ENCODE data around the gene PRND. TPM values are rescaled to one million over a fixed set of nuclear protein-coding genes. Genes with fewer than 3 reads are reported as not detected.

The PRND gene
- polyA plus RNA-seq, 2 donors, result not detected

DNA sequence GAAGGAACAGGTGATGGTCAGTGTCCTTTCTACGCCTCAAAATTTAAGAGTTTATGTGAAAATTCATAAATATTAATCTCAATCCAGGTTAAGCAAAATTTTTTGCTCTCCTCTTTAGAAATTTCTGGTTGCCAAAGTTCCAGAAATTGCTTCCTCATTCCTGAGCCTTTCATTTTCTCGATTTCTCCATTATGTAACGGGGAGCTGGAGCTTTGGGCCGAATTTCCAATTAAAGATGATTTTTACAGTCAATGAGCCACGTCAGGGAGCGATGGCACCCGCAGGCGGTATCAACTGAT lies 35.8 kb upstream of the PRND start:
- H3K36me3 ChIP-seq (ENCODE audit: control insufficient read depth in 2 of 2, insufficient read depth in 2 of 2, low read length in 1 of 2), result no peaks in the 10 kb centered on the region
- no peaks in the 10 kb centered on the region for H3K27me3 ChIP-seq (ENCODE audit: control insufficient read depth in 1 of 2, insufficient read depth in 2 of 2, low read length in 2 of 2)
- peak overlapping the region; percentile 80 to 81 for H3K4me3 ChIP-seq (ENCODE audit: low read depth in 1 of 2, low read length in 2 of 2)
- peak overlapping the region; percentile 97 to 99 for H3K27ac ChIP-seq (ENCODE audit: low read depth in 2 of 2, low read length in 1 of 2)
- peaks cover 0 to 4% of the 10 kb centered on the region in 2 donors for H3K4me1 ChIP-seq (ENCODE audit: control insufficient read depth in 2 of 2, insufficient read depth in 2 of 2, low read length in 1 of 2)
- 7 to 8% methylated on average over 8 of the region's 8 CpGs for WGBS, 2 donors
- no peaks in the 10 kb centered on the region for H3K9me3 ChIP-seq (ENCODE audit: control insufficient read depth in 2 of 2, insufficient read depth in 1 of 2, low read depth in 1 of 2, low read length in 1 of 2)

DNA sequence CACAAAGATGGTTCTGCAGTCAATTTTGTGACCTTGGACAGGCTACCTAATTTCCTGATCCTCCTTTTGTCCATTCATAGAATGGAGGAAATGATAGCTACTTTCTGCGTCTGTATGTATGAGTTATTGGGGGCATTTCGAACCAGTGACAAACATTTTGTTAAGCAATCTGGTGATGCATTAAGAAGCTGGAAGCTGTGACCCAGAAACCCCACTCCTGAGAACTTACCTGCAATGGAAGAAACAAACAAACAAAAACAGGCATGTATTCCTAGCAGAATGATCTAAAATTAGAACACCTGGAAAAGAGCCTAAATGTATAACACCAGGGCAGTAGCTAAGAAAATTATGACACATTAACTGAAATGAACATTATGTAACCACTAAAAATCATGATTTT lies 33.4 kb upstream of the PRND start:
- Histone ChIP-seq H3K27me3 (ENCODE audit: control insufficient read depth in 1 of 2, insufficient read depth in 2 of 2, low read length in 2 of 2) (no peaks in the 10 kb centered on the region), H3K4me1 (ENCODE audit: control insufficient read depth in 2 of 2, insufficient read depth in 2 of 2, low read length in 1 of 2) (peaks cover 0 to 4% of the 10 kb centered on the region in 2 donors), H3K27ac (ENCODE audit: low read depth in 2 of 2, low read length in 1 of 2) (no peak overlapping the region), H3K4me3 (ENCODE audit: low read depth in 1 of 2, low read length in 2 of 2) (no peak overlapping the region), H3K36me3 (ENCODE audit: control insufficient read depth in 2 of 2, insufficient read depth in 2 of 2, low read length in 1 of 2) (no peaks in the 10 kb centered on the region), H3K9me3 (ENCODE audit: control insufficient read depth in 2 of 2, insufficient read depth in 1 of 2, low read depth in 1 of 2, low read length in 1 of 2) (no peaks in the 10 kb centered on the region)
- 44 to 59% methylated on average over 2 of the region's 2 CpGs for WGBS, 2 donors

DNA sequence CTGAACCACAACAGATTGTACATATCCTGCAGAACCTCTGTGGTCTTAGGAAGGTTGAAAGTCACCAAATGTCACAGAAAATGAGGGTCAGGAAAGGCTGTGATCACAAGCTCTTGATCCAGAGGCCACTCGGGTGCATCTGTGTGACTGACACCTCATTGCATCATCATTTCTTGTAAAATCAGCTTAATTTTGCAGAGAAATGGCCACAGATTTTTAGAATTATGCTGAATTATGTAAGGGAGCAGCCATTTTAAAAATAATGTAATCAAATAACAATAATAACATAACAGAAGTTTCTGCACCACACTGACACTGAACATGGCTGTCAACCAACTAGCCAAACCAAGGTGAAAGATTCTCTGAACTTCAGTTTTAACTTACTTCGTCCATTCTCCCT lies 32.5 kb upstream of the PRND start:
- no peaks in the 10 kb centered on the region for H3K27me3 ChIP-seq (ENCODE audit: control insufficient read depth in 1 of 2, insufficient read depth in 2 of 2, low read length in 2 of 2)
- H3K4me3 ChIP-seq (ENCODE audit: low read depth in 1 of 2, low read length in 2 of 2), result no peak overlapping the region
- H3K36me3 ChIP-seq (ENCODE audit: control insufficient read depth in 2 of 2, insufficient read depth in 2 of 2, low read length in 1 of 2), result no peaks in the 10 kb centered on the region
- WGBS, 2 donors, result 36 to 58% methylated on average over 2 of the region's 2 CpGs
- no peaks in the 10 kb centered on the region for H3K9me3 ChIP-seq (ENCODE audit: control insufficient read depth in 2 of 2, insufficient read depth in 1 of 2, low read depth in 1 of 2, low read length in 1 of 2)
- H3K27ac ChIP-seq (ENCODE audit: low read depth in 2 of 2, low read length in 1 of 2), result no peak overlapping the region
- peaks cover 0 to 4% of the 10 kb centered on the region in 2 donors for H3K4me1 ChIP-seq (ENCODE audit: control insufficient read depth in 2 of 2, insufficient read depth in 2 of 2, low read length in 1 of 2)

DNA sequence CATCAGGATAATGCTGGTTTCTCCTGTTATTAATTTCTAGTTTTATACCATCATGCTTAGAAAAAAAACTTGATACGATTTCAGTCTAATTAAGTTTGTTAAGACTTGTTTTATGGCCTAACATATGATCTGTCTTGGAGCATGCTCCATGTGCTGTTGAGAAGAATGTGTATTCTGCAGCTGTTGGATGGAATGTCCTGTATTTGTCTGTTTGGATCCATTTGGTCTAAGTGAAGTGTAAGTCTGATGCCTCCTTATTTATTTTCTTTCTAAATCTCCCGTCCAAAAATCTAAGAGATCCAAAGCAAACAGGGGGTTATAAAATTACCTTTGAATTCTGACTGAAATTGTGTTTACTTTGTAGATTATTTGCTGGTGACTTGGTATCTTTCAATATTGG lies 30.0 kb upstream of the PRND start:
- Histone ChIP-seq H3K27me3 (ENCODE audit: control insufficient read depth in 1 of 2, insufficient read depth in 2 of 2, low read length in 2 of 2) (no peaks in the 10 kb centered on the region), H3K4me1 (ENCODE audit: control insufficient read depth in 2 of 2, insufficient read depth in 2 of 2, low read length in 1 of 2) (no peaks in the 10 kb centered on the region), H3K4me3 (ENCODE audit: low read depth in 1 of 2, low read length in 2 of 2) (no peak overlapping the region), H3K9me3 (ENCODE audit: control insufficient read depth in 2 of 2, insufficient read depth in 1 of 2, low read depth in 1 of 2, low read length in 1 of 2) (no peaks in the 10 kb centered on the region), H3K36me3 (ENCODE audit: control insufficient read depth in 2 of 2, insufficient read depth in 2 of 2, low read length in 1 of 2) (no peaks in the 10 kb centered on the region), H3K27ac (ENCODE audit: low read depth in 2 of 2, low read length in 1 of 2) (no peak overlapping the region)
- WGBS, 2 donors, result 26 to 38% methylated on average over 2 of the region's 2 CpGs

DNA sequence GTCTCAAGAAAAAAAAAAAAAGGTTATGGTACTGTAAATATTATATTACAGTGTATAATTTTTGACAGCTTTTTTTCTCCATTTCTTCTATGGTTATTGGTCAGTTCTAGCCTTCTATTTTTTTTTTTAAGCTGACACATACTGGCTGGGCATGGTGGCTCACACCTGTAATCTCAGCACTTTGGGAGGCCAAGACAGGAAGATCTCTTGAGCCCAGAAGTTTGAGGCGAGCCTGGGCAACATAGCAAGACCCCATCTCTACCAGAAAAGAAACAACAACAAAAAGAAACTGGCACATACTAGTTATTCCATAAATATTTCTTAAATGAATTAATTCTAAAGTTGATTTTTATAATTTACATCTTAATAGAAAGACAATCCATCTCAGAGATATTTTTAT lies 27.6 kb upstream of the PRND start:
- H3K4me3 ChIP-seq (ENCODE audit: low read depth in 1 of 2, low read length in 2 of 2), result no peak overlapping the region
- H3K27ac ChIP-seq (ENCODE audit: low read depth in 2 of 2, low read length in 1 of 2), result no peak overlapping the region
- peaks cover 0 to 2% of the 10 kb centered on the region in 2 donors for H3K4me1 ChIP-seq (ENCODE audit: control insufficient read depth in 2 of 2, insufficient read depth in 2 of 2, low read length in 1 of 2)
- WGBS, 2 donors, result 98 to 100% methylated on average over 1 of the region's 1 CpG
- H3K9me3 ChIP-seq (ENCODE audit: control insufficient read depth in 2 of 2, insufficient read depth in 1 of 2, low read depth in 1 of 2, low read length in 1 of 2), result no peaks in the 10 kb centered on the region
- no peaks in the 10 kb centered on the region for H3K27me3 ChIP-seq (ENCODE audit: control insufficient read depth in 1 of 2, insufficient read depth in 2 of 2, low read length in 2 of 2)
- H3K36me3 ChIP-seq (ENCODE audit: control insufficient read depth in 2 of 2, insufficient read depth in 2 of 2, low read length in 1 of 2), result peaks cover 0 to under 1% of the 10 kb centered on the region in 2 donors

DNA sequence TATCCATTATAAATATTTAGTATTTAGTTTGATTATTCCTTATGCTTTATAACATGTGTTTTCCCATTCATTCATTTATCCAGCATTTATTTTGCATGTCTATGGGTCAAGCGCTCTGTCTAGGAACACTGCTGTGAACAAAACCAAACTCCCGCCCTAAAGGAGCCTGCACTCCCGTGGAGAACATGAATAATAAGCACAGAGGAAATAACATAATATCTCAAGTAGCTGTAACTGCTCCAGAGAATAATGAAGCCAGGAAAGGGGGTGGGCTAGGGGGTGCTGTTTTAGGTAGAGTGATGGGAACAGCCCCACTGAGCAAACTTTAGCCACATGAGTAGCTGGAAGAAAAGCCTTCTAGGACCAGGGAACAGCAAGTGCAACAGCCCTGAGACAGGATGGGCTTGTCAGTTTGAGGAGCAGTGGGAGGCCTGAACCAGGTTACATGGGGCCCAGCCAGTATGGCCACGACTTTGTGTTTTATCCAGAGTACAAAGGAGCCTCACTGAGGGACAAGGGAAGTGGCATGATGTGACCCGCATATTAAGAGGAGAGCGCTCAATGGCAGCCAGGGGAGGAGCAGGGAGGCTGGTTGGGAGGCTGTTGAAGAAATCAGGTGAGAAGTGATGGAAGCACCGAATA lies 24.4 kb upstream of the PRND start:
- peaks cover 0 to 2% of the 10 kb centered on the region in 2 donors for H3K4me1 ChIP-seq (ENCODE audit: control insufficient read depth in 2 of 2, insufficient read depth in 2 of 2, low read length in 1 of 2)

DNA sequence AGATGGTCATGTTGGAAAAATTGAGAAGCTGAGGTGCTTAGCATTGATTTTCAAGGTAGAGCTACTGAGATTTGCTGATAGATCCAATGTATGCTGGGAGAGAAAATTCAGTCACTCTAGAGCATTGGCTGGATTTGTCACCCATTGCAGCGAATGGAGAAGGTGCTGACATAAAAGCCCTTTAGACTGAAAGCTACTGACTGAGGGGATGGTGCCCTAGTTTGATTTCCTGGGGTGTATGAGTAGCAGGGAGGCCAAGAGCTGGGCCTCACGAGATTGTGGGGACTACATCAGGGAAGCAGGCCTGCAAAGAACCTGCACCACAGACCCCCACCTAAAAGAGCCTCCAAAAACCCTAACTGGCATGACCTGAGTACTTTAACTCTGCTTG lies 23.9 kb upstream of the PRND start:
- H3K9me3 ChIP-seq (ENCODE audit: control insufficient read depth in 2 of 2, insufficient read depth in 1 of 2, low read depth in 1 of 2, low read length in 1 of 2), result no peaks in the 10 kb centered on the region
- H3K36me3 ChIP-seq (ENCODE audit: control insufficient read depth in 2 of 2, insufficient read depth in 2 of 2, low read length in 1 of 2), result peaks cover 0 to 8% of the 10 kb centered on the region in 2 donors
- H3K4me1 ChIP-seq (ENCODE audit: control insufficient read depth in 2 of 2, insufficient read depth in 2 of 2, low read length in 1 of 2), result peaks cover 0 to 2% of the 10 kb centered on the region in 2 donors
- no peak overlapping the region for H3K4me3 ChIP-seq (ENCODE audit: low read depth in 1 of 2, low read length in 2 of 2)
- no peaks in the 10 kb centered on the region for H3K27me3 ChIP-seq (ENCODE audit: control insufficient read depth in 1 of 2, insufficient read depth in 2 of 2, low read length in 2 of 2)
- WGBS, 2 donors, result 82 to 84% methylated on average over 2 of the region's 2 CpGs
- H3K27ac ChIP-seq (ENCODE audit: low read depth in 2 of 2, low read length in 1 of 2), result no peak overlapping the region

More for the DNA sequence above, 24.4 kb upstream of the PRND start:
- no peaks in the 10 kb centered on the region for H3K9me3 ChIP-seq (ENCODE audit: control insufficient read depth in 2 of 2, insufficient read depth in 1 of 2, low read depth in 1 of 2, low read length in 1 of 2)
- no peaks in the 10 kb centered on the region for H3K27me3 ChIP-seq (ENCODE audit: control insufficient read depth in 1 of 2, insufficient read depth in 2 of 2, low read length in 2 of 2)
- 83 to 86% methylated on average over 7 of the region's 7 CpGs for WGBS, 2 donors
- H3K36me3 ChIP-seq (ENCODE audit: control insufficient read depth in 2 of 2, insufficient read depth in 2 of 2, low read length in 1 of 2), result peaks cover 0 to 8% of the 10 kb centered on the region in 2 donors
- H3K4me3 ChIP-seq (ENCODE audit: low read depth in 1 of 2, low read length in 2 of 2), result no peak overlapping the region
- no peak overlapping the region for H3K27ac ChIP-seq (ENCODE audit: low read depth in 2 of 2, low read length in 1 of 2)

DNA sequence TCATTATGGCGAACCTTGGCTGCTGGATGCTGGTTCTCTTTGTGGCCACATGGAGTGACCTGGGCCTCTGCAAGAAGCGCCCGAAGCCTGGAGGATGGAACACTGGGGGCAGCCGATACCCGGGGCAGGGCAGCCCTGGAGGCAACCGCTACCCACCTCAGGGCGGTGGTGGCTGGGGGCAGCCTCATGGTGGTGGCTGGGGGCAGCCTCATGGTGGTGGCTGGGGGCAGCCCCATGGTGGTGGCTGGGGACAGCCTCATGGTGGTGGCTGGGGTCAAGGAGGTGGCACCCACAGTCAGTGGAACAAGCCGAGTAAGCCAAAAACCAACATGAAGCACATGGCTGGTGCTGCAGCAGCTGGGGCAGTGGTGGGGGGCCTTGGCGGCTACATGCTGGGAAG lies 22.5 kb upstream of the PRND start:
- WGBS, 2 donors, result 94 to 95% methylated on average over 9 of the region's 9 CpGs

DNA sequence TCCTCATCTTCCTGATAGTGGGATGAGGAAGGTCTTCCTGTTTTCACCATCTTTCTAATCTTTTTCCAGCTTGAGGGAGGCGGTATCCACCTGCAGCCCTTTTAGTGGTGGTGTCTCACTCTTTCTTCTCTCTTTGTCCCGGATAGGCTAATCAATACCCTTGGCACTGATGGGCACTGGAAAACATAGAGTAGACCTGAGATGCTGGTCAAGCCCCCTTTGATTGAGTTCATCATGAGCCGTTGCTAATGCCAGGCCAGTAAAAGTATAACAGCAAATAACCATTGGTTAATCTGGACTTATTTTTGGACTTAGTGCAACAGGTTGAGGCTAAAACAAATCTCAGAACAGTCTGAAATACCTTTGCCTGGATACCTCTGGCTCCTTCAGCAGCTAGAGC lies 21.8 kb upstream of the PRND start:
- H3K4me1 ChIP-seq (ENCODE audit: control insufficient read depth in 2 of 2, insufficient read depth in 2 of 2, low read length in 1 of 2), result peaks cover 2 to 5% of the 10 kb centered on the region in 2 donors
- H3K36me3 ChIP-seq (ENCODE audit: control insufficient read depth in 2 of 2, insufficient read depth in 2 of 2, low read length in 1 of 2), result peaks cover 0 to 8% of the 10 kb centered on the region in 2 donors
- 91 to 93% methylated on average over 3 of the region's 3 CpGs for WGBS, 2 donors
- H3K27ac ChIP-seq (ENCODE audit: low read depth in 2 of 2, low read length in 1 of 2), result no peak overlapping the region
- H3K9me3 ChIP-seq (ENCODE audit: control insufficient read depth in 2 of 2, insufficient read depth in 1 of 2, low read depth in 1 of 2, low read length in 1 of 2), result no peaks in the 10 kb centered on the region
- H3K4me3 ChIP-seq (ENCODE audit: low read depth in 1 of 2, low read length in 2 of 2), result no peak overlapping the region
- no peaks in the 10 kb centered on the region for H3K27me3 ChIP-seq (ENCODE audit: control insufficient read depth in 1 of 2, insufficient read depth in 2 of 2, low read length in 2 of 2)

More for the DNA sequence above, 22.5 kb upstream of the PRND start:
- Histone ChIP-seq H3K4me1 (ENCODE audit: control insufficient read depth in 2 of 2, insufficient read depth in 2 of 2, low read length in 1 of 2) (peaks cover 2 to 3% of the 10 kb centered on the region in 2 donors), H3K27ac (ENCODE audit: low read depth in 2 of 2, low read length in 1 of 2) (no peak overlapping the region), H3K27me3 (ENCODE audit: control insufficient read depth in 1 of 2, insufficient read depth in 2 of 2, low read length in 2 of 2) (no peaks in the 10 kb centered on the region), H3K4me3 (ENCODE audit: low read depth in 1 of 2, low read length in 2 of 2) (no peak overlapping the region), H3K9me3 (ENCODE audit: control insufficient read depth in 2 of 2, insufficient read depth in 1 of 2, low read depth in 1 of 2, low read length in 1 of 2) (no peaks in the 10 kb centered on the region), H3K36me3 (ENCODE audit: control insufficient read depth in 2 of 2, insufficient read depth in 2 of 2, low read length in 1 of 2) (peaks cover 0 to 8% of the 10 kb centered on the region in 2 donors)

DNA sequence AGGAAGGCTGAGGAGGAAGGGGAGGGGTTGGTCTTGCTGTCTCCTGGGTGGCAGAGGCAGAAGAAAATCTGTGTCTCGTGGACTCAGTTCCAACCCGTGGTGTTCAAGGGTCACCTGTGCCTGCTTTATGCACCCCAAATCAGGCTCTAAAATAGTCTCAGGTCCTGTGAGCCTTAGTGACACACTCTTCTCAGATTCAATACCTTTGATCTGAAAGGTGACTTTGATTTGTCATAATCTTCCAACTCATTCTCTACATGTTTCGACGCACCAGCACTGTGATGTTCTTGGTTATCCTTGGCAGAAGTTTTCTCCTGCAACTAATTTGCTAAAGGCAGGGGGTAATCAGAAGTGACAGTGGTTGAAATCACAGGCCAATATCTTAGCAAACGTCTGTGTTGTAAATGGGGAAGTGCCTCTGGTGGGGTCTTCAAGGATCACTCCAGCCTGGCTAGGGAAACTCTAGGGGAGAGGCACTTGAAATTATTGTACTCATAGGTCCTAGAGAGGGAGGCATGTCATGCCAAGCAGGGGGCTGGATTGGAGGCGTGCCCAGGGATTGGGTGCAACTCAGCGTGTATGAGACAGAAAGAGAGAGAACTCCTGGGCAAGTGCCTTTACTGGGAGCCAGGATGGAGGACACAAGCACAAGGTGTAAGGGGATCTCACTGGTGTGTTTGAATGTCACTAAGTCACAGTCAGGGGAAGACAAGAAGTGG lies 19.0 kb upstream of the PRND start:
- 71 to 78% methylated on average over 7 of the region's 7 CpGs for WGBS, 2 donors
- Histone ChIP-seq H3K27me3 (ENCODE audit: control insufficient read depth in 1 of 2, insufficient read depth in 2 of 2, low read length in 2 of 2) (no peaks in the 10 kb centered on the region), H3K27ac (ENCODE audit: low read depth in 2 of 2, low read length in 1 of 2) (no peak overlapping the region), H3K4me3 (ENCODE audit: low read depth in 1 of 2, low read length in 2 of 2) (no peak overlapping the region), H3K4me1 (ENCODE audit: control insufficient read depth in 2 of 2, insufficient read depth in 2 of 2, low read length in 1 of 2) (peaks cover 0 to 5% of the 10 kb centered on the region in 2 donors), H3K36me3 (ENCODE audit: control insufficient read depth in 2 of 2, insufficient read depth in 2 of 2, low read length in 1 of 2) (peaks cover 0 to 8% of the 10 kb centered on the region in 2 donors), H3K9me3 (ENCODE audit: control insufficient read depth in 2 of 2, insufficient read depth in 1 of 2, low read depth in 1 of 2, low read length in 1 of 2) (no peaks in the 10 kb centered on the region)

All from esophagus (tissue), 2 donors.